ENCODE data around the gene KRT7. TPM values are rescaled to one million over a fixed set of nuclear protein-coding genes. Genes with fewer than 3 reads are reported as not detected.

Gene KRT7
- total RNA-seq, 4 donors from 2014 or later: 2.5 to 248 (median 111) TPM

DNA sequence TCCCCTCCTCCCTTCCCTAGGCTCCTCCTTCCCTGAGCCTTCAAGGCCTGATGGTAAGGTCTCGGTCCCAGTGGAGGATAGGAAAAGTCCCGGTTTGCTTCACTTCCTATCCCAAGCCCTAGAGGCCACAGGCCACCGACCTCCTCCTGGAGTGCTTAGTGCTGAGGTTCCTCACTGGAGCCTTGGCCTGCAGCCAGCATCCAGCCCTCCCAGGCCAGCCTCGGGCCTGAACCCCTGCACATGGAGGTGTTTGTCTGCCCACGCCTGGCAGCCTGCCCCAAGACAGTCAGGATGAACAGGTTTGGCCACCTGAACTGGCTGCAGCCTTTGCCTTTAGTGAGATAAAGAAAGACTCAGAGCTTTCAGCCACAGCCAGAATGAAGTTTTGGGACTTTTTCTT is 15.8 kb upstream of the KRT7 start:
- peak; percentile 6 for ATAC-seq (ENCODE audit: low FRiP score)
- no peak for DNase-seq (ENCODE audit: low spot score)
- TF ChIP-seq, protein P1, sequence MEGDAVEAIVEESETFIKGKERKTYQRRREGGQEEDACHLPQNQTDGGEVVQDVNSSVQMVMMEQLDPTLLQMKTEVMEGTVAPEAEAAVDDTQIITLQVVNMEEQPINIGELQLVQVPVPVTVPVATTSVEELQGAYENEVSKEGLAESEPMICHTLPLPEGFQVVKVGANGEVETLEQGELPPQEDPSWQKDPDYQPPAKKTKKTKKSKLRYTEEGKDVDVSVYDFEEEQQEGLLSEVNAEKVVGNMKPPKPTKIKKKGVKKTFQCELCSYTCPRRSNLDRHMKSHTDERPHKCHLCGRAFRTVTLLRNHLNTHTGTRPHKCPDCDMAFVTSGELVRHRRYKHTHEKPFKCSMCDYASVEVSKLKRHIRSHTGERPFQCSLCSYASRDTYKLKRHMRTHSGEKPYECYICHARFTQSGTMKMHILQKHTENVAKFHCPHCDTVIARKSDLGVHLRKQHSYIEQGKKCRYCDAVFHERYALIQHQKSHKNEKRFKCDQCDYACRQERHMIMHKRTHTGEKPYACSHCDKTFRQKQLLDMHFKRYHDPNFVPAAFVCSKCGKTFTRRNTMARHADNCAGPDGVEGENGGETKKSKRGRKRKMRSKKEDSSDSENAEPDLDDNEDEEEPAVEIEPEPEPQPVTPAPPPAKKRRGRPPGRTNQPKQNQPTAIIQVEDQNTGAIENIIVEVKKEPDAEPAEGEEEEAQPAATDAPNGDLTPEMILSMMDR (IDR thresholded peaks at IDR 0.05): no peak

DNA sequence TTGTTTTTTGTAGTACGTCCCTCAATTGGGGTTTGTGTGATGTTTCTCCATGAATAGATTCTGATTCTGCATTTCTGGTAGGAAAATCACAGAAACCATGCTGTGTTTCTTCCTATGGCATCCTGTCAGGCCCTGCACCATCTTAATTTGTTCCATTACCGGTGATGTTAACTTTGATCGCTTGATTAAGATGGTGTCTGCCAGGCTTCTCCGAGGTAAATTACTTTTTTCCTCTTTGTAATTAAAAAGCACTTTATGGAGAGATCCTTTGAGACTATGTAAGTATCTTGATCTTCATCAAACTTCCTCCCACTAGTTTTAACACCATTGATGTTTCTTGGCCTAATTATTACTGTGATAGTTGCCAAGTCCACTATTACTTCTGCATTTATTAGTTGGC is 15.0 kb upstream of the KRT7 start:
- ATAC-seq (ENCODE audit: low FRiP score) (no peak), DNase-seq (ENCODE audit: low spot score) (no peak)
- TF ChIP-seq, protein P1 (IDR thresholded peaks at IDR 0.05): no peak

DNA sequence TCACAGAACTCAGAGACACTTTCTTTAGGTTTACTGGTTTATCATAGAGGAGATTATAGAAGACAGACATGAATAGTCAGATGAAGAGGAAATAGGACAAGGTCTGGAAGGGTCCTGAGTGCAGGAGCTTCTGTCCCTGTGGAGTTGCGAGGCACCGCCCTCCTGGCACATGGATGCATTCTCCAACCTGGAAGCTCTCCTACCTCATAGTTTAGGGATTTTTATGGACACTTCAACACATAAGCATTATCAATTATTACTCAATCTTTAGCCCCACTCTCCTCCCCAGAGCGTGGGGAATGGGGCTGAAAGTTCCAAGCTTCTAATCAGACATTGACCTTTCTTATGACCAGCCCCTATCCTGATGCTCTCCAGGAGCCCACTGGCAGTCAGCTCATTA is 12.6 kb upstream of the KRT7 start:
- no peak for ATAC-seq (ENCODE audit: low FRiP score)
- DNase-seq (ENCODE audit: low spot score): no peak
- TF ChIP-seq, protein P1 (IDR thresholded peaks at IDR 0.05): no peak

DNA sequence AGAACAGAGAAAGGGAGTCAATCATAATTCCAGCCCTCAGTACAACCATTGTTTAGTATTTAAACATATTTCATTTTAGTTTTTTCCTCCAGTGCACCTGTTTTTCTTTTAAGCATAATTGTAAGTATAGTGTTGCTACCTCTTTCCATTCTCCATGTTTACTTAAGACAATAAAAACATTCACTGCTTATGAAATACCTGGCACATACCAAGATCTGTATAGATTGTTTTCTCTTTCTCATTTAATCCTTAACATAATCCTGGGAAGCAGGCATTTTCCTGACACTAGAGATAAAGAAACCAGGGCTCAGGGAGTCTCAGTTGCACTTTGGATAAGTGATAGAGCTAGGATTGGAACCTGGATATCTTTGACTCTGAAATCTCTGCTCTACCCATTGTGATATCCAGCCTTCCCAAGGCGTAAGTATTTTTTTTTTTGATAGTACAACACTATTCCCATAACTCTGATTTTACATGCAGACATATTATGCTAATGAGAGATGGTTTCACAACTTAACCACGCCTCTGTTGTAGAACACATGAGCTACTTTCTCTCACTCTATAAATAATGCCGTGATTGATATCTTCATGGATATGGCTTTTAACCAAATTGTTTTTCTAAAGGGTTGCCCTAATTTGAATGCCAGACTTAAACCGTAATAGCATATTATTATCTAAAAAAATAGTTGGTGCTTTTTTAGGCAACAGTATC is 11.8 kb upstream of the KRT7 start:
- DNase-seq (ENCODE audit: low spot score) (no peak), ATAC-seq (ENCODE audit: low FRiP score) (no peak)
- TF ChIP-seq, protein P1 (IDR thresholded peaks at IDR 0.05): no peak

DNA sequence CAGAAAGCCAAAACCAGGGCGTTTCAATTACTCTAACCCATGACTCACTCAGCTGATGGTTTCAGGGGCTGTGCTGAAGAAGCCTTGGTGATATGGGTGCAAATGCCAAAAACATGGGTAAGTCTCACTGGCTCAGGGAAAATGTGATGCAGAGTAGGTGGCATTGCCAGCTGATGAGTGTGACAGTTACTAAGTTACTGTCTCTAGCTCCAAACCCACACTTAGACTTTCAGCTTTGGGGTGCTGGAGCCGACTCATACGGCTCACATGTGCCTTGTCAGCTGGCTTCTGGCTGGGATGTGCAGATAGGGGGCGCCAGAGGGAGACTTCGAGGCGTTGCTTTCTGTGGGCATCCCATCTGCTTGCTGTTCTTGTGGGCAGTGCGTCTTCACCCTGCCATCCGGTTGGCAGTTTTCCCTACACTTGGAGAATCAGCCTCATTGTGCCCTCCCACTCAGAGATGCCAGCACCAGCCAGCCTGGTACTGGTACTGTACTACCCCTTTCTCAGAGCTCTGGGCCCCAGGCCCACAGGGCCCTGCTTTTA is 11.1 kb upstream of the KRT7 start:
- DNase-seq (ENCODE audit: low spot score) (no peak), ATAC-seq (ENCODE audit: low FRiP score) (peak; percentile 49)
- TF ChIP-seq, protein P1 (IDR thresholded peaks at IDR 0.05): no peak

DNA sequence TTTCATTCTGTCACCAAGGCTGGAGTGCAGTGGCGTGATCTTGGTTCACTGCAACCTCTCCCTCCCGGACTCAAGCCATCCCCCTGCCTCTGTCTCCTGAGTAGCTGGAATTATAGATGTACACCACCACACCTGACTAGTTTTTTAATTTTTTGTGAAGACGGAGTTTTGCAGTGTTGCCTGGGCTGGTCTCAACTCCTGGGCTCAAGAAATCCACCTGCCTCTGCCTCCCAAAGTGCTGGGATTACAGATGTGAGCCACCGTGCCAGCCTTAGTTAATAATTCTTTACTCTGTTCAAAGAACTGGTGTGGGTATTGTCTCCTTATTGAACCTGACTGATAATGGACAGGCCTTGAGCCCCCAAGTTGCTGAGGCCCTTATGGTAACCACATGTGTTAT is 10.4 kb upstream of the KRT7 start:
- TF ChIP-seq, protein P1 (IDR thresholded peaks at IDR 0.05): no peak
- DNase-seq (ENCODE audit: low spot score): no peak
- ATAC-seq (ENCODE audit: low FRiP score): no peak

All from omental fat pad (tissue), 4 donors.